SK-N-MC (cell line): ENCODE data around the gene ANKFN1.

Experiments
- EZH2 ChIP-seq: fragments of 200-600 bp; sonication (generic); IDR thresholded peaks from one replicate; pipeline ENCODE4 v1.6.1; 2017; ENCODE audit warnings: antibody characterized with exemption
- FOXP2 ChIP-seq: optimal IDR thresholded peaks from 2 replicates; pipeline ENCODE3; 2011; ENCODE audit warnings: mild to moderate bottlenecking, moderate library complexity; ENCODE audit not compliant: insufficient read depth; ENCODE audit errors: extremely low read length, control extremely low read depth
- POLR2AphosphoS5 ChIP-seq: IDR thresholded peaks from 2 replicates; pipeline ENCODE4 v1.6.1; 2012; ENCODE audit warnings: mild to moderate bottlenecking, low read depth, low read length, borderline replicate concordance

GRCh38 chr17:56528696-56529095 lies 375.4 kb downstream of the ANKFN1 start:
- no peak for TF ChIP-seq EZH2
- TF ChIP-seq POLR2AphosphoS5: no peak
- TF ChIP-seq FOXP2: no peak
